Prostate gland (tissue), 2 donors: ENCODE results near the gene PRAMEF2. TPM values are rescaled to one million over a fixed set of nuclear protein-coding genes. Genes with fewer than 3 reads are reported as not detected.
"Not testable (repeated sequence)": the region's sequence is repeated elsewhere in the genome, so short reads cannot be mapped to it uniquely, and the experiment has no call there.

Experiments
- DNase-seq: peaks from one replicate; pipeline ENCODE4 v3.0.0-alpha.2; 2019; ENCODE audit warnings: low spot score
- H3K27ac ChIP-seq, 2 donors: fragments of 200-600 bp; sonication (generic); 2 replicates each; pipeline ENCODE4 v1.5.1; 2017 to 2019
- H3K27me3 ChIP-seq: fragments of 200-600 bp; sonication (generic); replicated peaks from 2 replicates; pipeline ENCODE4 v1.5.1; 2019; ENCODE audit not compliant: insufficient read depth
- H3K36me3 ChIP-seq, 2 donors: fragments of 200-600 bp; sonication (generic); 1 replicate in 1 of 2; 2 replicates in 1 of 2; pipeline versions ENCODE4 v1.5.1 to v1.8.1; 2017 to 2019
- H3K4me1 ChIP-seq: fragments of 200-600 bp; sonication (generic); replicated peaks from 2 replicates; pipeline ENCODE4 v1.5.1; 2019
- H3K4me3 ChIP-seq, 2 donors: fragments of 200-600 bp; sonication (generic); 2 replicates each; pipeline ENCODE4 v1.5.1; 2017 to 2019
- H3K9me3 ChIP-seq: fragments of 200-600 bp; sonication (generic); 2 replicates; pipeline ENCODE4 v1.5.1; 2017
- POLR2A ChIP-seq: fragments of 450-650 bp; IDR thresholded peaks from one replicate; pipeline ENCODE4 v1.6.1; 2016; ENCODE audit warnings: antibody characterized with exemption, mild to moderate bottlenecking
- POLR2AphosphoS5 ChIP-seq: sonication (generic); formaldehyde crosslinking; IDR thresholded peaks from one replicate; pipeline ENCODE4 v1.6.1; 2017; ENCODE audit warnings: antibody characterized with exemption
- WGBS: methylation state at CpG from one replicate; pipeline ENCODE4 v1.1.5; 2018; 5-methylcytosine and 5-hydroxymethylcytosine counted together
- intact Hi-C: fragments of 100-400 bp; cut with DNase I; formaldehyde crosslinking; loops from one replicate; pipeline ENCODE4 v1.14.2; 2022
- total RNA-seq, 2 donors: library from RNA; depleted of rRNA; stranded (reverse); fragments of >200 nt; gene quantifications; one replicate each; pipeline ENCODE4 v1.1.0, GENCODE V29; 2016
- TF ChIP-seq, protein P1 (sequence below), 4 experiments: fragments of 200-600 bp in 2 of 4; fragments of 450-650 bp in 2 of 4; sonication (generic) in 2 of 4; IDR thresholded peaks; 1 replicate in 3 of 4; 2 replicates in 1 of 4; pipeline ENCODE4 v1.5.1; 2016 to 2019; ENCODE audit warnings: antibody characterized with exemption in 4 of 4, mild to moderate bottlenecking in 2 of 4, moderate library complexity in 2 of 4

Gene PRAMEF2, protein sequence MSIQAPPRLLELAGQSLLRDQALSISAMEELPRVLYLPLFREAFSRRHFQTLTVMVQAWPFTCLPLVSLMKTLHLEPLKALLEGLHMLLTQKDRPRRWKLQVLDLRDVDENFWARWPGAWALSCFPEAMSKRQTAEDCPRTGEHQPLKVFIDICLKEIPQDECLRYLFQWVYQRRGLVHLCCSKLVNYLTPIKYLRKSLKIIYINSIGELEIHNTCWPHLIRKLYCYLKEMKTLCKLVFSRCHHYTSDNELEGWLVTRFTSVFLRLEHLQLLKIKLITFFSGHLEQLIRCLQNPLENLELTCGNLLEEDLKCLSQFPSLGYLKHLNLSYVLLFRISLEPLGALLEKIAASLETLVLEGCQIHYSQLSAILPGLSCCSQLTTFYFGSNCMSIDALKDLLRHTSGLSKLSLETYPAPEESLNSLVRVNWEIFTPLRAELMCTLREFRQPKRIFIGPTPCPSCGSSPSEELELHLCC
- not detected for total RNA-seq

DNA sequence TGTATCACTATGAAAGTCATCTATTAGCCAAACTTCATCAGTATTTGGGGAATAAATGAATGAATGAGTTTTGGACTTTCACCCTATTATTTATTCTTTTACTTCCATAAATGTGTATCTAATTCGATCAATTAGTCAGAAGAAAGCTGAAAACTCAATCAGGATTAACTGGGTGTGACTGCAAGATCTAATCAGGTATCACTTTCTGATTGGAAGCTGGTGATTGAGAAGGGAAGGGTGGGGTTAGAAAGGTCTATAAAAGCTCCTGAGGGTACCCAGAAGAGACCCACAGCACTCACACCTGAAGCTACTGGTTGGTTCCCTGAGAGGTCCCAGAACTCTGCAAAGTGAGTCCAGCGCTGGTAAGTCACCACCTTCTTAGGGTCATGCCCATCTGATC lies at the start of gene PRAMEF2:
TSS of gene PRAMEF2 (plus strand) at position 301 of the 400 bp plus-strand sequence. CDS start 1,924 bp downstream, outside the sequence.
- H3K4me1 ChIP-seq, H3K27me3 ChIP-seq, intact Hi-C loops, H3K4me3 ChIP-seq, DNase-seq, H3K9me3 ChIP-seq, H3K36me3 ChIP-seq, H3K27ac ChIP-seq: not testable (repeated sequence)
- WGBS, result 72% methylated on average over 2 of the region's 2 CpGs

DNA sequence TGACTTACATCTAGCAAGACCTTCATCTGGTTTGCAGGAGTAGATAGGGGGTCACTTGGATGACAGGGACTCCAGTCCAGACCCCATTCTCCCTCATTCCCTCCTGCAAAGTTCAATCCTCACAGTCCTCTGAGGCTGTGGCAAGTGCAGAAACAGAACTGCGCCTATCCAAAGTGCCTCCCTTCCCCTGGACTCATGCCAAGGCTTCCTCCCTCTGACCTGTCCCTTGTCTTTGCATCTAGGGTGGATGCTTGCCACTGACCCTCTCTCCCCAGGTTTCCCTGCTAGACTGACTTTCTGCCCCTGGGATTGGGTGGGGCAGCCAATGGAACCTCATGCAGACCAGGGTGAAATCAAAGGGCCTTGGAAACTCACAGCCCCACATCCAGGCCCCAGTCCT lies 47.0 kb upstream of the PRAMEF2 start:
- H3K4me1 ChIP-seq, result no peaks in the 10 kb centered on the region
- no peak overlapping the region for H3K4me3 ChIP-seq
- no peak overlapping the region for H3K27ac ChIP-seq
- intact Hi-C loops, result no loop called here
- no peaks in the 10 kb centered on the region for H3K9me3 ChIP-seq
- TF ChIP-seq, protein P1, sequence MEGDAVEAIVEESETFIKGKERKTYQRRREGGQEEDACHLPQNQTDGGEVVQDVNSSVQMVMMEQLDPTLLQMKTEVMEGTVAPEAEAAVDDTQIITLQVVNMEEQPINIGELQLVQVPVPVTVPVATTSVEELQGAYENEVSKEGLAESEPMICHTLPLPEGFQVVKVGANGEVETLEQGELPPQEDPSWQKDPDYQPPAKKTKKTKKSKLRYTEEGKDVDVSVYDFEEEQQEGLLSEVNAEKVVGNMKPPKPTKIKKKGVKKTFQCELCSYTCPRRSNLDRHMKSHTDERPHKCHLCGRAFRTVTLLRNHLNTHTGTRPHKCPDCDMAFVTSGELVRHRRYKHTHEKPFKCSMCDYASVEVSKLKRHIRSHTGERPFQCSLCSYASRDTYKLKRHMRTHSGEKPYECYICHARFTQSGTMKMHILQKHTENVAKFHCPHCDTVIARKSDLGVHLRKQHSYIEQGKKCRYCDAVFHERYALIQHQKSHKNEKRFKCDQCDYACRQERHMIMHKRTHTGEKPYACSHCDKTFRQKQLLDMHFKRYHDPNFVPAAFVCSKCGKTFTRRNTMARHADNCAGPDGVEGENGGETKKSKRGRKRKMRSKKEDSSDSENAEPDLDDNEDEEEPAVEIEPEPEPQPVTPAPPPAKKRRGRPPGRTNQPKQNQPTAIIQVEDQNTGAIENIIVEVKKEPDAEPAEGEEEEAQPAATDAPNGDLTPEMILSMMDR (IDR thresholded peaks at IDR 0.05), result no peak
- TF ChIP-seq POLR2A (no peak), POLR2AphosphoS5 (no peak)
- no peak for DNase-seq
- H3K27me3 ChIP-seq, result no peaks in the 10 kb centered on the region
- WGBS, result 85% methylated on average over 1 of the region's 1 CpG
- no peaks in the 10 kb centered on the region for H3K36me3 ChIP-seq

DNA sequence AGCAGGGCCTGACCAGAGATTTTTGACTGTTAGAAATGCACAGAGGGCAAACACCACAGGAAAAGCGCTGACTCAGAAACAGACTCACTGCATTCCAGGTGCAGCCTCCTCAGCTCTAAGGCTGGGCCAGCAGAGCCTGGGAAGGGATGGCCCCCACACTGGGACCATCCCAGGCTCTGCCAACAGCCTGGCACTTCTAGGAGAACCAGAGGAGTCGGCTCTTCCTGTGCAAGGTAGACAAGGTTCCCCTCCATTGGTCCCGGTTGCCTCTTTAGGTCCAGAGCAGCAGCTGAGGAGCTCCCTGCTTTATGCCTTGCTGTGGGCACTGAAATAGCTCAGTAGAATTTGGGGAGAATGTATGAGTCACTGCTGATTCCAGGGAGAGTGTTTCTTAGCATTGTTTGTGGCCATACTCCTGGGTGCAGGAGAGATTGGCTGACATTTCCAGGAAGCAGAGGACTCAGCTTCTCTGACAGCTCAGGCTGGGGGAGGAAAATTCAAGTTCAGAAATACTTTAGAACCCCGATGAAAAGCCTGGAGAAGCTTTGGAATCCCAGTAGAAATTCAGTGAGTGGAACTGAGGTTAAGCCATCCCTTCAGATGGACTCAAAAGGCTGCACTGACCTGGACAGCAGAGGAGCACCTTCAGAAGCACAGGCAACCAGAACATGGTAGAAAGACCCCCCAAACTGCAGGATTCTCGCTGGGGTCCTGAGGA lies 46.0 kb upstream of the PRAMEF2 start:
- H3K4me1 ChIP-seq, result no peaks in the 10 kb centered on the region
- WGBS, result 68% methylated on average over 5 of the region's 5 CpGs
- no peak for DNase-seq
- H3K4me3 ChIP-seq, result no peak overlapping the region
- H3K27me3 ChIP-seq, result no peaks in the 10 kb centered on the region
- H3K36me3 ChIP-seq, result no peaks in the 10 kb centered on the region
- intact Hi-C loops, result no loop called here
- TF ChIP-seq, protein P1 (IDR thresholded peaks at IDR 0.05), result no peak
- no peak for TF ChIP-seq POLR2A
- H3K27ac ChIP-seq, result no peak overlapping the region
- no peaks in the 10 kb centered on the region for H3K9me3 ChIP-seq

DNA sequence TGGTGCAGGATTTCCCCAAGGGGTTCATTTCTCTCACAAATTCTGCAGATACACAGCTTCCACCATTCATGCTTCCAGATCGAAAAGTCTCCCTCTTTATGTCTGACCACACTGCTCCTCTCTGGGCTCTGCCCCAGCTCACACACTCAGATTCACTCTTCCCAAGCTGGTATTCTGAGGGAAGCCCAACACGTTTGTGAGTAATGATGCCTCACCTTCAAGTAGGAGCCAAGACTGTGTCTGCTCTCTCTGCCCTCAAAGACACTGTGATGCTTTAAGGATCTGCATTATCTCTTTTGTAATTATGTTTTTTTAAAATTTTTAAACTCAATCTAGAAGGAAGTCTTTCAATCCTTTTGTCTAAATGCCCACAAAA lies 45.5 kb upstream of the PRAMEF2 start:
- DNase-seq, result no peak
- intact Hi-C loops, result no loop called here
- H3K9me3 ChIP-seq, result no peaks in the 10 kb centered on the region
- TF ChIP-seq, protein P1 (IDR thresholded peaks at IDR 0.05), result no peak
- TF ChIP-seq POLR2A (no peak), POLR2AphosphoS5 (no peak)
- no peak overlapping the region for H3K4me3 ChIP-seq
- no peaks in the 10 kb centered on the region for H3K4me1 ChIP-seq
- H3K36me3 ChIP-seq, result no peaks in the 10 kb centered on the region
- no peak overlapping the region for H3K27ac ChIP-seq
- H3K27me3 ChIP-seq, result no peaks in the 10 kb centered on the region
- WGBS, result 50% methylated on average over 2 of the region's 2 CpGs

DNA sequence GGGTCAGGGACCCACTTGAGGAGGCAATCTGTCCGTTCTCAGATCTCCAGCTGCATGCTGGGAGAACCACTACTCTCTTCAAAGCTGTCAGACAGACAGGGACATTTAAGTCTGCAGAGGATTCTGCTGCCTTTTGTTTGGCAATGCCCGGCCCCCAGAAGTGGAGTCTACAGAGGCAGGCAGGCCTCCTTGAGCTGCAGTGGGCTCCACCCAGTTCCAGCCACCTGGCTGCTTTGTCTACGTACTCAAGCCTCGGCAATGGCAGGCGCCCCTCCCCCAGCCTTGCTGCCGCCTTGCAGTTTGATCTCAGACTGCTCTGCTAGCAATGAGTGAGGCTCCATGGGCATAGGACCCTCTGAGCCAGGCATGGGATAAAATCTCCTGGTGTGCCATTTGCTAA lies 37.8 kb upstream of the PRAMEF2 start:
- 63% methylated on average over 6 of the region's 6 CpGs for WGBS
- H3K4me1 ChIP-seq, H3K27me3 ChIP-seq, intact Hi-C loops, H3K9me3 ChIP-seq, H3K4me3 ChIP-seq, H3K27ac ChIP-seq, DNase-seq, H3K36me3 ChIP-seq: not testable (repeated sequence)

DNA sequence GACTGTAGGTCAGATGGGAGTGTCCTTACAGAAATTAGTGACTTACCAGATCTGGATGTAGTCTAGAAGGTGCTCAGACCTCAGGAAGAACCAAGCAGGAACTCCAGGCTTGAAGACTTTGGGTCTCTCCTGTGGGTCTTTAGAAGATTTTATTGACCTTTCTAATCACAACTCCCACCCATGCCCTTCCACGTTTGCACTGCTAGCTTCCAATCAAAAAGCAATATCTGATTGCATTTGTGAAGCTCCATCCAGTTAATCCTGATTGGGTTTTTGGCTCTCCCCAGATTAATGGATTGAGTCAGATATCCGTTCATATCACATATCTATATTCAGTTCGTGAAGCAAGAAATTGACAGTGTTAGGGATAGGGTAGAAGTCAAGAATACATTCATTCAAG lies 25.6 kb upstream of the PRAMEF2 start, which contains the start of gene PRAMEF11:
TSS of gene PRAMEF11 (minus strand) at position 101 of the 400 bp plus-strand sequence. CDS start 2,621 bp downstream, outside the sequence.
- H3K36me3 ChIP-seq, H3K4me1 ChIP-seq, H3K27me3 ChIP-seq, H3K4me3 ChIP-seq, DNase-seq, intact Hi-C loops, H3K9me3 ChIP-seq, H3K27ac ChIP-seq: not testable (repeated sequence)
- 61% methylated on average over 3 of the region's 3 CpGs for WGBS

DNA sequence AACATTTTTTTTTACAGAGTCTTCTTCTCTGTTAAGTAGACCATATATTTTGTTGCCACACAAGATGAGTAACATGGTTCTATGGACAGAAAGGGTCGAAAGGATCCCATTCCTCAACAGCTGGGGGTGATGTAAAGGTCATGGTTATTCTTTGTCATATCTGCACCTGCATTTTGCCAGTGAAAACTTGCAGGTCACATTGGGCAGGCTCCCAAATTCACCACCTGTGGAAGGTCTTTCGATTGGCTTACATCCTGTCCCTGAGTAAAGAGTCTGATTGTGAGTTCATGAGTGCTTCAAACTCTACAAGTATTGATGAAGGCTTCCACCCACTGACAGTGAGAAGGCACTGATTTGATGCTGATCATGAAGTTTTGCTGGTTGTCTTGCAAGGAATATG lies 23.6 kb upstream of the PRAMEF2 start:
- H3K27me3 ChIP-seq, H3K4me3 ChIP-seq, intact Hi-C loops, DNase-seq, H3K9me3 ChIP-seq, H3K27ac ChIP-seq, H3K4me1 ChIP-seq, H3K36me3 ChIP-seq: not testable (repeated sequence)
- WGBS, result 46% methylated on average over 2 of the region's 2 CpGs

DNA sequence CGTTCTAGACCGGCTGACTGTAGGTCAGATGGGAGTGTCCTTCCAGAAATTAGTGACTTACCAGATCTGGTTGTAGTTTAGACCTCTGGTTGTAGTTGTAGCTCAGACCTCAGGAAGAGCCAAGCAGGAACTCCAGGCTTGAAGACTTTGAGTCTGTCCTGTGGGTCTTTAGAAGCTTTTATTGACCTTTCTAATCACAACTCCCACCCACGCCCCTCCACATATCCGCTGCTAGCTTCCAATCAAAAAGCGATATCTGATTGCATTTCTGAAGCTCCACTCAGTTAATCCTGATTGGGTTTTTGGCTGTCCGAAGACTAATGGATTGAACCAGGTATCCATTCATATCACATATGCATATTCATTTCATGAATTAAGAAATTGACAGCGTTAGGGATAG lies 8.3 kb upstream of the PRAMEF2 start, which contains the start of gene HNRNPCL1:
TSS of gene HNRNPCL1 (minus strand) at position 101 of the 400 bp plus-strand sequence. CDS start 431 bp downstream, outside the sequence.
- H3K4me1 ChIP-seq, DNase-seq, H3K27me3 ChIP-seq, H3K9me3 ChIP-seq, intact Hi-C loops, H3K36me3 ChIP-seq, H3K27ac ChIP-seq, H3K4me3 ChIP-seq: not testable (repeated sequence)
- 91% methylated on average over 7 of the region's 7 CpGs for WGBS
